ENCODE data around the gene RNF217. TPM values are rescaled to one million over a fixed set of nuclear protein-coding genes. Genes with fewer than 3 reads are reported as not detected.

RNF217 gene
- total and polyA plus RNA-seq, 10 of the 15 experiments (the other 5 are each of a cell fraction or from before 2014, with no cell fraction given): under 0.01 to 11.7 (median 0.04) TPM; not detected in 3

DNA sequence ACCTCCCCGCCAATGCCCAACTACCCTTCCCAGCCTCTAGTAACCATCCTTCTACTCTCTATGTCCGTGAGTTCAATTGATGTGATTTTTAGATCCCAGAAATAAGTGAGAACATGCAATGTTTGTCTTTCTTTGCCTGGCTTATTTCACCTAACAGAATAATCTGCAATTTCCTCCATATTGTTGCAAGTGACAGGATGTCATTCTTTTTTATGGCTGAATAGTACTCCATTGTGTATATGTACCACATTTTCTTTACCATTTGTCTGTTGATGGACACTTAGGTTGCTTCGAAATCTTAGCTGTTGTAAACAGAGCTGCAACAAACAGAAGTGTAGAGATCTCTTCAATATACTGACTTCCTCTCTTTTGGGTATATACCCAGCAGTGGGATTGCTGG, 65.0 kb downstream of the RNF217 start:
- Histone ChIP-seq H3K4me2 (ENCODE audit: control insufficient read depth, insufficient read depth) (no peak overlapping the region), H3K9ac (ENCODE audit: control insufficient read depth, insufficient read depth, low read length) (no peak overlapping the region), H3K27me3 (replicated peaks in 1 of 2; ENCODE audit: control insufficient read depth in 2 of 2, insufficient read depth in 2 of 2, low read length in 1 of 2) (no peaks in the 10 kb centered on the region), H3K9me3 (replicated peaks; ENCODE audit: control insufficient read depth, insufficient read depth, low read length) (no peaks in the 10 kb centered on the region), H3K79me2 (ENCODE audit: control insufficient read depth, insufficient read depth, low read length) (no peaks in the 10 kb centered on the region), H3K4me1 (ENCODE audit: control insufficient read depth, insufficient read depth, low read length) (no peaks in the 10 kb centered on the region), H3K36me3 (ENCODE audit: control insufficient read depth in 2 of 2, insufficient read depth in 2 of 2, low read length in 1 of 2) (no peaks in the 10 kb centered on the region), H3K27ac (ENCODE audit: control insufficient read depth, insufficient read depth) (no peak overlapping the region), H2AFZ (ENCODE audit: control insufficient read depth, low read depth, low read length) (no peak overlapping the region), H4K20me1 (ENCODE audit: control insufficient read depth, insufficient read depth) (no peaks in the 10 kb centered on the region), H3K4me3 (no peak overlapping the region)
- 3% methylated on average over 3 of the region's 3 CpGs for WGBS (ENCODE audit: insufficient coverage, insufficient replicate concordance, low lambda C conversion rate, missing lambda C conversion rate)
- no TSS peak for BruUV-seq (replicated peaks)
- FAIRE-seq (no peak), DNase-seq (ENCODE audit: low read depth, low spot score) (no peak), ATAC-seq (no peak)
- POLR2A ChIA-PET: no interaction called here
- SMC1A ChIA-PET (ENCODE audit: uncharacterized antibody, unreplicated experiment): interaction anchor here (0.7 kb wide), 1 partner anchor 24 kb away, joined by 3 read pairs; no protein-coding TSS in a partner anchor
- intact Hi-C loops (cut with micrococcal nuclease; ENCODE audit: unreplicated experiment) (no loop called here), in situ Hi-C loops (cut with MboI) (no loop called here)
- TF ChIP-seq RUNX3 (IDR thresholded peaks at IDR 0.05; ENCODE audit: low read length) (no peak), KDM1A (IDR thresholded peaks at IDR 0.05; ENCODE audit: borderline replicate concordance) (no peak), GATAD2B (conservative IDR thresholded peaks at IDR 0.05; ENCODE audit: low read depth) (no peak), FOS (IDR thresholded peaks at IDR 0.05; ENCODE audit: borderline replicate concordance, extremely low read depth, insufficient read length) (no peak), SREBF2 (IDR thresholded peaks at IDR 0.05; ENCODE audit: low read length) (no peak), TBL1XR1 (IDR thresholded peaks at IDR 0.05; ENCODE audit: low read depth, low read length) (no peak)
- TF ChIP-seq, protein P1, sequence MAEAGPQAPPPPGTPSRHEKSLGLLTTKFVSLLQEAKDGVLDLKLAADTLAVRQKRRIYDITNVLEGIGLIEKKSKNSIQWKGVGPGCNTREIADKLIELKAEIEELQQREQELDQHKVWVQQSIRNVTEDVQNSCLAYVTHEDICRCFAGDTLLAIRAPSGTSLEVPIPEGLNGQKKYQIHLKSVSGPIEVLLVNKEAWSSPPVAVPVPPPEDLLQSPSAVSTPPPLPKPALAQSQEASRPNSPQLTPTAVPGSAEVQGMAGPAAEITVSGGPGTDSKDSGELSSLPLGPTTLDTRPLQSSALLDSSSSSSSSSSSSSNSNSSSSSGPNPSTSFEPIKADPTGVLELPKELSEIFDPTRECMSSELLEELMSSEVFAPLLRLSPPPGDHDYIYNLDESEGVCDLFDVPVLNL (IDR thresholded peaks at IDR 0.05; ENCODE audit: low read depth, low read length): no peak
- TF ChIP-seq, protein P2, sequence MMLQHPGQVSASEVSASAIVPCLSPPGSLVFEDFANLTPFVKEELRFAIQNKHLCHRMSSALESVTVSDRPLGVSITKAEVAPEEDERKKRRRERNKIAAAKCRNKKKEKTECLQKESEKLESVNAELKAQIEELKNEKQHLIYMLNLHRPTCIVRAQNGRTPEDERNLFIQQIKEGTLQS (IDR thresholded peaks at IDR 0.05; ENCODE audit: borderline replicate concordance, extremely low read depth, low read depth, low read length): no peak
- CTCF ChIA-PET: no interaction called here
- RAD21 ChIA-PET (ENCODE audit: unreplicated experiment): no interaction called here
